NCI-H69 (cell line): ENCODE data around the gene SCAPER.
A peak's percentile ranks its signal among the peaks of the same experiment; 100 is the strongest.

Experiments used
- DNase-seq: peaks from one replicate; lab custom pipeline; 2025; lab: John Stamatoyannopoulos, UW

Gene SCAPER

GRCh38 chr15:76905013-76905839, at the start of gene SCAPER:
TSS of gene SCAPER (minus strand) at chr15:76905340. CDS start at chr15:76883817, 21,523 bp downstream.
- peak; percentile 93 for DNase-seq

GRCh38 chr15:76954744-76955143, 49.6 kb upstream of the SCAPER start:
- DNase-seq = peak; percentile 57

- DNase-seq = no peak
Observed at GRCh38 chr15:76953913-76954312, 48.8 kb upstream of the SCAPER start.

- DNase-seq = no peak
Observed at GRCh38 chr15:76951220-76951619, 46.1 kb upstream of the SCAPER start.

GRCh38 chr15:76947454-76947853, 42.3 kb upstream of the SCAPER start:
- DNase-seq = no peak

- no peak for DNase-seq
Observed at GRCh38 chr15:76945494-76946093, 40.5 kb upstream of the SCAPER start.

- no peak for DNase-seq
Observed at GRCh38 chr15:76942331-76942730, 37.2 kb upstream of the SCAPER start.

GRCh38 chr15:76941636-76942035, 36.5 kb upstream of the SCAPER start:
- no peak for DNase-seq

GRCh38 chr15:76939715-76940114, 34.6 kb upstream of the SCAPER start:
- DNase-seq = no peak

- no peak for DNase-seq
Observed at GRCh38 chr15:76938752-76939151, 33.6 kb upstream of the SCAPER start.

- DNase-seq = no peak
Observed at GRCh38 chr15:76936671-76937070, 31.5 kb upstream of the SCAPER start.

GRCh38 chr15:76935620-76936019, 30.5 kb upstream of the SCAPER start:
- peak; percentile 11 for DNase-seq

GRCh38 chr15:76932135-76932966, 27.2 kb upstream of the SCAPER start:
- peak; percentile 39 for DNase-seq

- DNase-seq = peak; percentile 95
Observed at GRCh38 chr15:76931397-76932134, 26.4 kb upstream of the SCAPER start, which contains the start of gene RCN2. TSS of gene RCN2 (plus strand) at chr15:76931749. CDS start at chr15:76931842, 93 bp downstream.

- DNase-seq = peak; percentile 39
Observed at GRCh38 chr15:76930831-76931396, 25.8 kb upstream of the SCAPER start.

GRCh38 chr15:76929011-76929760, 24.0 kb upstream of the SCAPER start:
- DNase-seq = peak; percentile 7

- no peak for DNase-seq
Observed at GRCh38 chr15:76928201-76928600, 23.1 kb upstream of the SCAPER start.

GRCh38 chr15:76916369-76916768, 11.2 kb upstream of the SCAPER start:
- DNase-seq = peak; percentile 58

- no peak for DNase-seq
Observed at GRCh38 chr15:76913737-76914136, 8.6 kb upstream of the SCAPER start.

- no peak for DNase-seq
Observed at GRCh38 chr15:76912430-76912829, 7.3 kb upstream of the SCAPER start.

- DNase-seq = peak; percentile 32
Observed at GRCh38 chr15:76905855-76906254, 715 bp upstream of the SCAPER start.
